Measurements from ENCODE around the gene HCFC1.

DNA sequence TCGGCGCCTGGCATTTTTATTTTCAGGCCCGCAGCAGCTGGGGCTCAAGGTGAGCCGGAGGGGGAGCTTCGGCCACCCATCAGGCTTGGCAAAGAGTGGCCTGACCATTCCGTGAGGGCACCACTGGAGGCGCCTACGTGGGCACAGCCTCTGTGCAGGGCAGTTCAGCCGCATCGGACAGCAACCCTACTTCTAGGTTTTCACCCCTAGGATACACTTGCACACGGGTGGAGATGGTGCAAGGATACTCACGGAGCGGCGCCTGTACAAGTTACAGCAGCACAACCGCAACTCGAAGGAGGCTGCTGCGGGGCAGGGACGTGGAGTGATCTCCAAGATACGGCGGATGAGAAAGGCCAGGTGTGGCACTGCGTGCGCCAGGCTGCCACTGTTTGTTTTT lies 10.8 kb downstream of the HCFC1 start:
- TF ChIP-seq CTCF (IDR thresholded peaks at IDR 0.05) (no peak), POLR2A (IDR thresholded peaks at IDR 0.05) (no peak)

All from right lobe of liver (tissue), 4 donors.